Thyroid gland (tissue), 4 donors: Measurements from ENCODE around the gene STOML2. TPM values are rescaled to one million over a fixed set of nuclear protein-coding genes. Genes with fewer than 3 reads are reported as not detected.

Experiments used
- DNase-seq, 2 donors: peaks; one replicate each; pipeline ENCODE4 v3.0.0-alpha.2; 2019
- H3K27ac ChIP-seq, 3 donors: fragments of 200-600 bp; sonication (generic); 1 replicate in 2 of 3; 2 replicates in 1 of 3; pipeline ENCODE4 v1.5.1; 2016 to 2019; ENCODE audit warnings: mild to moderate bottlenecking in 1 of 3, moderate library complexity in 1 of 3
- H3K27me3 ChIP-seq: fragments of 200-600 bp; sonication (generic); one replicate; pipeline ENCODE4 v1.5.1; 2019
- H3K36me3 ChIP-seq, 2 donors: fragments of 200-600 bp; sonication (generic); one replicate each; pipeline ENCODE4 v1.5.1; 2016 to 2019
- H3K4me1 ChIP-seq, 2 donors: fragments of 200-600 bp; sonication (generic); one replicate each; pipeline ENCODE4 v1.5.1; 2017 to 2019
- H3K4me3 ChIP-seq, 3 donors: fragments of 200-600 bp; sonication (generic); replicated peaks in 1 of 3; 1 replicate in 2 of 3; 2 replicates in 1 of 3; pipeline ENCODE4 v1.5.1; 2016; ENCODE audit warnings: mild to moderate bottlenecking in 1 of 3
- H3K9me3 ChIP-seq: fragments of 200-600 bp; sonication (generic); one replicate; pipeline ENCODE4 v1.5.1; 2017
- CTCF ChIP-seq, 6 experiments: fragments of 200-600 bp in 3 of 6; fragments of 450-650 bp in 3 of 6; sonication (generic) in 3 of 6; IDR thresholded peaks; one replicate each; pipeline ENCODE4 v1.5.1; 2016 to 2019; ENCODE audit warnings: antibody characterized with exemption in 6 of 6, mild to moderate bottlenecking in 2 of 6, inconsistent platforms in 1 of 6, moderate library complexity in 1 of 6
- POLR2A ChIP-seq, 2 donors: fragments of 450-650 bp; IDR thresholded peaks; one replicate each; pipeline ENCODE4 v1.6.1; 2017; ENCODE audit warnings: antibody characterized with exemption in 2 of 2, mild to moderate bottlenecking in 2 of 2, moderate library complexity in 1 of 2
- WGBS, 2 donors: methylation state at CpG; one replicate each; pipeline ENCODE4 v1.1.5; 2017; 5-methylcytosine and 5-hydroxymethylcytosine counted together
- intact Hi-C: fragments of 100-400 bp; cut with DNase I; formaldehyde crosslinking; loops from one replicate; pipeline ENCODE4 v1.15.1; 2023
- total RNA-seq, 4 donors: library from RNA; depleted of rRNA; stranded (reverse); fragments of >200 nt; gene quantifications; one replicate each; pipeline ENCODE4 v1.2.3, GENCODE V29; 2016

STOML2 gene
- total RNA-seq, 4 donors from 2014 or later: 72.5 to 130 (median 99.8) TPM

DNA sequence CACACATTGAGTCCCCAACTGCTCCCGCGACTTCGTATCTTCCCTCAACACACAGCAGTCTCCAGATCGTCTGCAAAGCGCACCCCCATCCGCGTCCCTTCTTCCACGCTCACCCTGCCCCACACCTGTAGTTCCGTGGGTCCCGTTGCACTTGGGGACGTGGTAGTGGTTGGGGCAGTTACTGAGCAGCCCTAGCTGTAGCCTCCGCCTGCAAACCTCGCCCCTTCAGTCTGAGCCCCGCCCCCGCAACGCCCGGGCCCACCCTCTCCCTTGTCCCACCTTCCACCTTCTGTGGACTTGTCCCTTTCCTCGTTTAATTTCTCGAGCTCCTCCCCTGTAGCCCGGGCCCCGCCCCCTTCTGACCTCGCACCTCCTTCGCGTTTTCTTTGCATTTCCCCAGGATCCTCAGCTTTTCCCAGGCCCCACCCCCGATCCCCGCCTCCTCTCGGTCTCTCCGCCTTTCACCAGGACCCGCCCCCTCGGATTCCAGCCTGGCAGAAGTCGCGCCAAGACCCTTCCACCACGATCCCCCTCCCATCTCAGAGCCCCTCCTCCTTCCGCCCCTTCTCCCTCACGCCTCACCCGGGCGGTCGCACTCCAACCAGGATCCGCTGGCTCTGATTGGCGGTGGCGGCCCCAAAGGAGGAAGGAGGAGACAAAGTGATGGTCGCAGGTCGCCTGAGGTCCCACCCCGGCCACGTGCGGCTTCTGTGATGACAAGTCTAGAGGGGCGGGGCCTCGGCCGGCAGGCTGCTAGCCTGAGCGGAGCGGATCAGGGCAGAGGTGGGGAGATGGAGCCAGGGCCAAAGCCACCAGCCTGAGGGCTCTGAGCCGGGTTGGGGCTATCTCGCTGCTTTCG, 13.0 kb upstream of the STOML2 start, which contains the start of gene ATOSB:
Gene ATOSB, minus strand, starts transcription at position 183 of the 859 bp plus-strand sequence. CDS start 7,588 bp downstream, outside the sequence.
- Histone ChIP-seq H3K36me3 (no peaks in the 10 kb centered on the region), H3K27me3 (no peaks in the 10 kb centered on the region), H3K9me3 (no peaks in the 10 kb centered on the region), H3K27ac (peak within 1 kb of the TSS; percentile 79 to 92 (median 85)), H3K4me1 (peaks cover 26 to 43% of the 10 kb centered on the region in 2 donors), H3K4me3 (peak within 1 kb of the TSS; percentile 25 to 42 (median 41))
- no peak for TF ChIP-seq CTCF (IDR thresholded peaks at IDR 0.05)
- TF ChIP-seq POLR2A (IDR thresholded peaks at IDR 0.05): peak in 1 of 2 donors; percentile 77
- WGBS, 2 donors: 0 to 1% methylated on average over 43 to 44 of the region's 54 CpGs
- peak; percentile 99 for DNase-seq
- intact Hi-C loops: loop anchor here (2.0 to 10.0 kb wide), 3 partner anchors 141 to 439 kb away; no protein-coding TSS in a partner anchor

GRCh38 chr9:35114840-35115628, 12.1 kb upstream of the STOML2 start:
- Histone ChIP-seq H3K36me3 (no peaks in the 10 kb centered on the region), H3K27me3 (no peaks in the 10 kb centered on the region), H3K27ac (peak overlapping the region; percentile 74 to 92 (median 79)), H3K4me1 (peaks cover 34 to 51% of the 10 kb centered on the region in 2 donors), H3K9me3 (no peaks in the 10 kb centered on the region), H3K4me3 (peak overlapping the region; percentile 25 to 42 (median 41))
- DNase-seq: peak; percentile 40 to 47
- no peak for TF ChIP-seq CTCF (IDR thresholded peaks at IDR 0.05)
- intact Hi-C loops: loop anchor here (5.0 to 10.0 kb wide), 2 partner anchors 362 to 440 kb away; no protein-coding TSS in a partner anchor
- 14 to 16% methylated on average over 11 to 12 of the region's 12 CpGs for WGBS, 2 donors

DNA sequence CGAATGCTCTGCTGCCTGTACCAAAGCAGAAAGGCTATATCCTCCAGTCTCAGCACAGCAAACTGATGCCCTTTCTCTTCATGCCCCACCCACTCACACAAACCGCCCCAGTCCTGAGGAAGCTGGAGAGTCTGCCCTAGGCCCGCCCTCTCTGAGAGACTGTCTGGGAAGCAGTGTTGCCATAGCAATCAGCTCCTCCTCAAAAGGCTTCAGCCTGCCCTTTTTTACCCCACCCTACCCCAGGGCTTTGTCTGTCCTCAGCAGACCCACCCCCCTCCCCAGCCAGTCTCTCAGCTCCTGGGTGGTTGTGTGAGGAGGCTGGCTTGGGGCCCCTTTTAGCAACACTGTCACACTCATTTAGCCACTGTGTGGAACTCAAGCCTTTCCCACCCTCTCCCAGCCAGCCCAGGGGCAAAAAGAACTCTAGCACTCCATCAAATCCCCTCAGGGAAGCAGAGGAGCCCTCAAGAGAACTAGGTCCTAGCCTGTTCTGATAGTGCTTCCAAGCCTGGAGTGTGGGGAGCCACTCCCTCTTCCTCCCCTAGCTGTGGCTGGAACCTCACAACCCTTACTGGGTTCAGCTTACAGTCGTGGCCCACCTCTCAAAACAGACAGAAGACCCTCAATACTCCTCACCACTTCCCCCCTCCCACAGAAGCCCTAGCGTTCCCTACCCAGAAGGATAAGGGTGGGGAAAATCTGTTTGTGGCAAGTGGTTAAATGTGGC, 11.3 kb upstream of the STOML2 start:
- WGBS, 2 donors: 7 to 10% methylated on average over 5 of the region's 5 CpGs
- H3K27me3 ChIP-seq: no peaks in the 10 kb centered on the region
- peak overlapping the region; percentile 74 to 92 (median 79) for H3K27ac ChIP-seq
- peak; percentile 74 to 77 for DNase-seq
- no peaks in the 10 kb centered on the region for H3K36me3 ChIP-seq
- peaks cover 34 to 52% of the 10 kb centered on the region in 2 donors for H3K4me1 ChIP-seq
- intact Hi-C loops: loop anchor here (10.0 kb wide), 1 partner anchor 441 kb away; no protein-coding TSS in a partner anchor
- H3K9me3 ChIP-seq: no peaks in the 10 kb centered on the region
- peak overlapping the region in 1 of 3 donors; percentile 42 for H3K4me3 ChIP-seq
- TF ChIP-seq POLR2A (IDR thresholded peaks at IDR 0.05): no peak
- TF ChIP-seq CTCF (IDR thresholded peaks at IDR 0.05): no peak

DNA sequence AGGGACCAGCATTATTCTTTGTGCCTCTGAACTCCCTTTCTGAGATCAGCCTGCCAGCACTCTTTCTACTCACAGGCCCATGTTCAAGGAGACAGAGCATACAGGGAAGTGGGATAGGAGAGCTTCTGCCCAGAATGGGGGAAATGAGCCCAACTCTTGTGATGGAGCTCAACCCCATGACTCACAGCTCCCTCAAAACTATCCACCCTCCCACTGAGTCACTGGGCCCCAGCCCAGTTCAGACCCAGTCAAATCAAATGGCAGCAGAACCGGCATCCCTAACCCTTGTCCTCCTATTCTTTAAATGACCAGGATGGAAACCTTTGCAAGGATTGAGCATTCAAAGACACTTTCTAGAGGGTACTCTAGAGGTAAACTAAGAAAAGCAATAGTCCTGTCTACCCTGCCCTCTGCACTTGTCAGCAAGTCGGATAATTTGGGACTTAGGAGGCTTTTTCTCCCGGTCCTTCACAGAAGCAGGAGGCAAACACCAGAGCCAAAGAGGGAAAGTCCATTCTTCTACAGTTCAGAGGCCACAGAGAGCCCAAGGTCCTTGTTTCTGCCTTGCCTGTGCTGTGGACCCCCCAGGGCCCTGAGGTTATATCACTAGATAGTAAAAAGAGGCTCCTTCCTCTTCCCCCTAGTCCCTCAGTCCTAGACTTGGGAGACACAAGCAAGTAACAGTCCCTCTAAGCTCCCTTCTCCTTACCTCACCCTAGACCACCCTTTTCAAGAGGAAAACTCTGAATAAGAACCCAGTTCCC, 9.5 kb upstream of the STOML2 start:
- WGBS, 2 donors: 68 to 76% methylated on average over 3 of the region's 3 CpGs
- TF ChIP-seq POLR2A (IDR thresholded peaks at IDR 0.05): no peak
- no peak for TF ChIP-seq CTCF (IDR thresholded peaks at IDR 0.05)
- no peaks in the 10 kb centered on the region for H3K27me3 ChIP-seq
- H3K9me3 ChIP-seq: no peaks in the 10 kb centered on the region
- peak overlapping the region in 1 of 3 donors; percentile 55 for H3K4me3 ChIP-seq
- peaks cover 5 to 9% of the 10 kb centered on the region in 2 donors for H3K36me3 ChIP-seq
- peaks cover 34 to 52% of the 10 kb centered on the region in 2 donors for H3K4me1 ChIP-seq
- DNase-seq: no peak
- intact Hi-C loops: loop anchor here (10.0 kb wide), 1 partner anchor 442 kb away; no protein-coding TSS in a partner anchor
- H3K27ac ChIP-seq: peak overlapping the region; percentile 24 to 86 (median 74)
